HG03565 (cell line): ENCODE measurements around the gene WDR59.
A peak's percentile ranks its signal among the peaks of the same experiment; 100 is the strongest.
"Not testable (repeated sequence)": the region's sequence is repeated elsewhere in the genome, so short reads cannot be mapped to it uniquely, and the experiment has no call there.

Experiments used
- ATAC-seq: cut with Tn5 transposase; IDR thresholded peaks from one replicate; pipeline ENCODE4 v1.9.1; 2021; ENCODE audit warnings: mild to moderate bottlenecking, moderate library complexity; ENCODE audit not compliant: unreplicated experiment

The WDR59 gene

GRCh38 chr16:75013123-75013522 is 28.2 kb upstream of the WDR59 start:
- not testable (repeated sequence) for ATAC-seq

GRCh38 chr16:75012380-75013081 is 27.6 kb upstream of the WDR59 start:
- ATAC-seq: no peak

- ATAC-seq: peak; percentile 53
Observed at GRCh38 chr16:75011634-75012307, 26.8 kb upstream of the WDR59 start.

- no peak for ATAC-seq
Observed at GRCh38 chr16:75010427-75010826, 25.5 kb upstream of the WDR59 start.

- no peak for ATAC-seq
Observed at GRCh38 chr16:75007443-75007842, 22.5 kb upstream of the WDR59 start.

GRCh38 chr16:75005697-75006096 is 20.8 kb upstream of the WDR59 start:
- no peak for ATAC-seq

- no peak for ATAC-seq
Observed at GRCh38 chr16:75004460-75004859, 19.5 kb upstream of the WDR59 start.

GRCh38 chr16:75003931-75004330 is 19.0 kb upstream of the WDR59 start:
- ATAC-seq: no peak

GRCh38 chr16:75002474-75002873 is 17.6 kb upstream of the WDR59 start:
- no peak for ATAC-seq

- ATAC-seq: no peak
Observed at GRCh38 chr16:75000481-75001081, 15.7 kb upstream of the WDR59 start.

- peak; percentile 20 for ATAC-seq
Observed at GRCh38 chr16:74999609-75000480, 14.9 kb upstream of the WDR59 start.

- ATAC-seq: peak; percentile 29
Observed at GRCh38 chr16:74999219-74999608, 14.3 kb upstream of the WDR59 start.

GRCh38 chr16:74998481-74999218 is 13.7 kb upstream of the WDR59 start, which contains the start of gene ZNRF1:
TSS of gene ZNRF1 (plus strand) at chr16:74999024. CDS start at chr16:74999672, 648 bp downstream.
- ATAC-seq: peak; percentile 59

GRCh38 chr16:74997042-74997491 is 12.1 kb upstream of the WDR59 start:
- no peak for ATAC-seq

GRCh38 chr16:74995986-74996385 is 11.1 kb upstream of the WDR59 start:
- no peak for ATAC-seq

GRCh38 chr16:74991593-74992403 is 6.9 kb upstream of the WDR59 start:
- ATAC-seq: no peak

- ATAC-seq: no peak
Observed at GRCh38 chr16:74991268-74991592, 6.3 kb upstream of the WDR59 start.

GRCh38 chr16:74990832-74991231 is 5.9 kb upstream of the WDR59 start:
- no peak for ATAC-seq

GRCh38 chr16:74989864-74990263 is 4.9 kb upstream of the WDR59 start:
- not testable (repeated sequence) for ATAC-seq
